ENCODE results near the gene SLC25A6.
"Not testable (repeated sequence)": the region's sequence is repeated elsewhere in the genome, so short reads cannot be mapped to it uniquely, and the experiment has no call there.

Gene SLC25A6

DNA sequence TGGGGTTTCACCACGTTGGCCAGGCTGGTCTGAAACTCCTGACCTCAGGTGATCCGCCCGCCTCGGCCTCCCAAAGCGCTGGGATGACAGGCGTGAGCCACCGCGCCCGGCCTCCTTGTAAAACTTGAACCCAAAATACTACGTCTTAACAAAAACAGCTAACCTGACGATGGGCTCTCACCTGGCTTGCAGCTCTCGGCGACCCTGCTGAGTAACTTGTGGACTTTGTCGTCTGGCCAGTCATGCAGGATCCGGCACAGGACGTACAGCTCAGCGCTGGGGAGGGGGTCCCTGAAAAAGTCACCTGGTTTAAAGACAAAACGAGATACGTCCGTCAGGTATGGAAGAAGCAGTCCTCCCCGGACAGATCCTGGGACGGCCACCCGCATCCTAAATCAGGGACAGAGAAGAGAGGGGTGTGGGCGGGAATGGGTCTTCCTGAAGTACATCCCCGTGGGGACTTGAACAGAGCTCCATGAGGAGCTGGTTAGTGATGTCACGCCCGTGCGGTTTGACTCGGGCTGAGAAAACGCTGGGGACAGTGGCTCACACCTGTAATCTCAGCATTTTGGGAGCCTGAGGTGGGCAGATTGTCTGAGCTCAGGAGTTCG is 20.7 kb upstream of the SLC25A6 start:
- Histone ChIP-seq H3K36me3 (ENCODE audit: control insufficient read depth, insufficient read depth, low read length) (peaks cover 26% of the 10 kb centered on the region), H3K27ac (ENCODE audit: insufficient read depth, low read depth, low read length, poor library complexity, severe bottlenecking) (no peak overlapping the region)
- WGBS, 2 experiments, result 91 to 92% methylated on average over 31 of the region's 31 CpGs

DNA sequence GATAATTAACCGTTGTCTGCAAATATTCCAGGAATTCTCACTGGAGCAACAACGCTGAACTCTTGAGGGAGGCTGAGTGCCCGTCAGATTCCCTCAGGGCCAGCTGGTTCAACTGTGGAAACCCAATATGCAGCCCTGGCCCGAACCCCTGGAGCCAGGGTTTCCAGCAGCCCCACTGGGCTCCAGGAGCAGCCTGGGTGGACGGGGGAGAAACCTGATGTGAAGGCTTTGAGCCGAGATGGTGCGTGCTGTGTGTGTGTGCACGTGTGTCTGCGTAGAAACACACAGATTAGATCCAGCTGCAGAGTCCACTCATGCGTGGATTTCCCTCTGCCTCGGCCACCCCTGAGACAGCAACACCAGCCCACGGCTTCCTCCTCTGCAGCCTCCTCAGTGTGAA is 19.4 kb upstream of the SLC25A6 start:
- Histone ChIP-seq H3K9me3 (ENCODE audit: control insufficient read depth, low read length) (no peaks in the 10 kb centered on the region), H3K36me3 (ENCODE audit: control insufficient read depth, insufficient read depth, low read length) (peaks cover 29% of the 10 kb centered on the region), H3K4me1 (ENCODE audit: control insufficient read depth, insufficient read depth, low read length) (no peaks in the 10 kb centered on the region), H3K4me3 (ENCODE audit: insufficient read depth, low read depth, low read length) (no peak overlapping the region), H3K27me3 (ENCODE audit: control insufficient read depth, insufficient read depth, low read length, poor library complexity, severe bottlenecking) (no peaks in the 10 kb centered on the region), H3K27ac (ENCODE audit: insufficient read depth, low read depth, low read length, poor library complexity, severe bottlenecking) (no peak overlapping the region)
- 93 to 94% methylated on average over 12 of the region's 12 CpGs for WGBS, 2 experiments

More for the DNA sequence above, 20.7 kb upstream of the SLC25A6 start:
- no peaks in the 10 kb centered on the region for H3K4me1 ChIP-seq (ENCODE audit: control insufficient read depth, insufficient read depth, low read length)
- no peak overlapping the region for H3K4me3 ChIP-seq (ENCODE audit: insufficient read depth, low read depth, low read length)
- no peaks in the 10 kb centered on the region for H3K27me3 ChIP-seq (ENCODE audit: control insufficient read depth, insufficient read depth, low read length, poor library complexity, severe bottlenecking)
- H3K9me3 ChIP-seq (ENCODE audit: control insufficient read depth, low read length), result no peaks in the 10 kb centered on the region

DNA sequence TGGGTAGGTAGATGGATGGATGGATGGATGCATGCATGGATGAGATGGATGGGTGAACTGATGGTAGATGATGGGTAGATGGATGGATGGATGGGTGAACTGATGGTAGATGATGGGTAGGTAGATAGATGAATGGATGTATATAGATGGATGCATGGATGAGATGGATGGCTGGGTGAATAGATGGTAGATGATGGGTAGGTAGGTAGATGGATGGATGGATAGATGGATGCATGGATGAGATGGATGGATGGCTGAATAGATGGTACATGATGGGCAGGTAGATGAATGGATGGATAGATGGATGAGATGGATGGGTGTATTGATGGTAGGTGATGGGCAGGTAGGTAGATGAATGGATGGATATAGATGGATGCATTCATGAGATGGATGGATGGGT is 15.1 kb upstream of the SLC25A6 start:
- no peaks in the 10 kb centered on the region for H3K4me1 ChIP-seq (ENCODE audit: control insufficient read depth, insufficient read depth, low read length)
- peaks cover 50% of the 10 kb centered on the region for H3K36me3 ChIP-seq (ENCODE audit: control insufficient read depth, insufficient read depth, low read length)
- H3K27ac ChIP-seq (ENCODE audit: insufficient read depth, low read depth, low read length, poor library complexity, severe bottlenecking), result no peak overlapping the region
- no peaks in the 10 kb centered on the region for H3K27me3 ChIP-seq (ENCODE audit: control insufficient read depth, insufficient read depth, low read length, poor library complexity, severe bottlenecking)
- no peaks in the 10 kb centered on the region for H3K9me3 ChIP-seq (ENCODE audit: control insufficient read depth, low read length)
- H3K4me3 ChIP-seq (ENCODE audit: insufficient read depth, low read depth, low read length), result no peak overlapping the region

DNA sequence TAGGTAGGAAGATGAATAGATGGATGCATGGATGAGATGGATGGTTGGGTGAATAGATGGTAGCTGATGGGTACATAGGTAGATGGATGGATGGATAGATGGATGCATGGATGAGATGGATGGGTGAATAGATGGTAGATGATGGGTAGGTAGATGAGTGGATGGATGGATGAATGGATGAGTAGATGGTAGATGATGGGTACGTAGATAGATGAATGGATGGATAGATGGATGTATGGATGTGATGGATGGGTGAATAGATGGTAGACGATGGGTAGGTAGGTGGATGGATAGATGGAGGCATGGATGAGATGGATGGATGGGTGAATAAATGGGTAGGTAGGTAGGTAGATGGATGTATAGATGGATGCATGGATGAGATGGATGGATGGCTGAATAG is 13.9 kb upstream of the SLC25A6 start:
- H3K4me1 ChIP-seq (ENCODE audit: control insufficient read depth, insufficient read depth, low read length); H3K9me3 ChIP-seq (ENCODE audit: control insufficient read depth, low read length); H3K27me3 ChIP-seq (ENCODE audit: control insufficient read depth, insufficient read depth, low read length, poor library complexity, severe bottlenecking); H3K27ac ChIP-seq (ENCODE audit: insufficient read depth, low read depth, low read length, poor library complexity, severe bottlenecking); H3K4me3 ChIP-seq (ENCODE audit: insufficient read depth, low read depth, low read length): not testable (repeated sequence)
- WGBS, 2 experiments, result 93 to 97% methylated on average over 2 of the region's 2 CpGs
- H3K36me3 ChIP-seq (ENCODE audit: control insufficient read depth, insufficient read depth, low read length), result peaks cover 53% of the 10 kb centered on the region

DNA sequence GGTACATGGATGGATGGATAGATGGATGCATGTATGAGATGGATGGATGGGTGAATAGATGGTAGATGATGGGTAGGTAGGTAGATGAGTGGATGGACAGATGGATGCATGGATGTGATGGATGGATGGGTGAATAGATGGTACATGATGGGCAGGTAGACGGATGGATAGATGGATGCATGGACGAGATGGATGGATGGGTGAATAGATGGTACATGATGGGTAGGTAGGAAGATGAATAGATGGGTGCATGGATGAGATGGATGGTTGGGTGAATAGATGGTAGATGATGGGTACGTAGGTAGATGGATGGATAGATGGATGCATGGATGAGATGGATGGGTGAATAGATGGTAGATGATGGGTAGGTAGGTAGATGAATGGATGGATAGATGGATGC is 12.0 kb upstream of the SLC25A6 start:
- not testable (repeated sequence) for H3K27me3 ChIP-seq (ENCODE audit: control insufficient read depth, insufficient read depth, low read length, poor library complexity, severe bottlenecking); H3K4me1 ChIP-seq (ENCODE audit: control insufficient read depth, insufficient read depth, low read length); H3K9me3 ChIP-seq (ENCODE audit: control insufficient read depth, low read length); H3K4me3 ChIP-seq (ENCODE audit: insufficient read depth, low read depth, low read length); H3K27ac ChIP-seq (ENCODE audit: insufficient read depth, low read depth, low read length, poor library complexity, severe bottlenecking)
- H3K36me3 ChIP-seq (ENCODE audit: control insufficient read depth, insufficient read depth, low read length), result peaks cover 56% of the 10 kb centered on the region
- WGBS, 2 experiments, result 93 to 94% methylated on average over 3 of the region's 3 CpGs

DNA sequence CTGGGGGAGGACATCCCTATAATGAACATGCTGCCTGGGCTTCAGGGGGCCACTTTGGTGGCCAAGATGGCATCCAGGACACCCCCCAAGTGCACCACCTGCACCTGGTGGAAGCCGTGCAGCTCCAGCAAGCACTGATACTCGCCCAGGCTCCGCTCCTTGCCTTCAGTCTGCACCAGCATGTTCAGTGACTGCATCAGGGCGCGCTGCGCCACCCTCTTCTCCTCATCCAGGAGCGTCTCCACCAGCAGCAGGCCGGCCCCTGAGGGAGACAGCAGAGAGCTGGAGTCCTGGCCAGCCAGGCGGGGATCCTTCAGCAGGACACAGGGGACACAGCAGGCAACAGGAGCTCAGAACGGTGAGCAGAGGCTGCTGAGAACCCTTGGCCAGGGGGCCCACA is 11.3 kb upstream of the SLC25A6 start:
- Histone ChIP-seq H3K36me3 (ENCODE audit: control insufficient read depth, insufficient read depth, low read length) (peaks cover 56% of the 10 kb centered on the region), H3K4me1 (ENCODE audit: control insufficient read depth, insufficient read depth, low read length) (no peaks in the 10 kb centered on the region), H3K27me3 (ENCODE audit: control insufficient read depth, insufficient read depth, low read length, poor library complexity, severe bottlenecking) (no peaks in the 10 kb centered on the region), H3K4me3 (ENCODE audit: insufficient read depth, low read depth, low read length) (no peak overlapping the region), H3K9me3 (ENCODE audit: control insufficient read depth, low read length) (no peaks in the 10 kb centered on the region), H3K27ac (ENCODE audit: insufficient read depth, low read depth, low read length, poor library complexity, severe bottlenecking) (no peak overlapping the region)
- 96 to 97% methylated on average over 10 of the region's 10 CpGs for WGBS, 2 experiments

DNA sequence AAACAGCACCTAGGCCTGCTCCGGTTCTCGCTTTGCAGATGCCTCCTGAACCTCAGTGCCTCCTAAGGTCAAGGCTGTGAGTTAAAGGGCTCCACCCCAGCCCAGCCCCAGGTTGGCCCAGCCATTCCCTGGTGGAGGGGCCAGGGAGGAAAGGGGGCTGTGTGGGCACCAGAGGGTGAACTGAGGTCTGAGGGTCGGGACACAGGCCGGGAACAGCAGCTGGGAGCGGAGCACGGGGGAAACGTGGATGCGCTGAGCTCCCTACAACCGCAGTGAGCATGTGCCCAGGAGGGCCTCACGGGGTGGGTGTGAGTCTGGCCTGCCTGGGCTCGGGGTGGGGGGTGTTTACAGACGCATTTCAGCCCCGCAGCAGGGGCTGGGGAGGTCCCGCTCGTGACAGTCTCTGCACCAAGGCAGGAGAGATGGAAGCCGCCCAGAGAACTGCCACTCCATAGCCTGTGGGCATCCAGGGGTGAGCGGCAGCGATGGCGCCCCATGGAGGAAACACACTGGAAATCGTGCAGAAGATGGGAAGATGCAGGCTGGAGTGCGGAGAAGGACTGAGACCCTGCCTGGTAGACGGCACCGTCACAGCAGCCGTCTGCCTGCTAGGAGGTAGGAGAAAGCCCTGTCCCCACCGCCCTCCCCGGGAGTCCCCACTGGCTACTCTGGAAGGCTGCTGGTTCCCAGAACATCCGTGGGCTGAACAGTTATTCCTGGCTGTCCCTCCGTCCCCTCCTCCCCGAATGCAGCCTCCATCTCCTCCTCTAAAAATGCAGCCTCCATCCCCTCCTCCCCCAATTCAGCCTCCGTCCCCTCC is 9.9 kb upstream of the SLC25A6 start:
- H3K9me3 ChIP-seq (ENCODE audit: control insufficient read depth, low read length), result no peaks in the 10 kb centered on the region
- H3K27ac ChIP-seq (ENCODE audit: insufficient read depth, low read depth, low read length, poor library complexity, severe bottlenecking), result no peak overlapping the region
- H3K4me1 ChIP-seq (ENCODE audit: control insufficient read depth, insufficient read depth, low read length), result no peaks in the 10 kb centered on the region
- no peak overlapping the region for H3K4me3 ChIP-seq (ENCODE audit: insufficient read depth, low read depth, low read length)
- peaks cover 44% of the 10 kb centered on the region for H3K36me3 ChIP-seq (ENCODE audit: control insufficient read depth, insufficient read depth, low read length)
- no peaks in the 10 kb centered on the region for H3K27me3 ChIP-seq (ENCODE audit: control insufficient read depth, insufficient read depth, low read length, poor library complexity, severe bottlenecking)
- WGBS, 2 experiments, result 94 to 95% methylated on average over 30 of the region's 30 CpGs

DNA sequence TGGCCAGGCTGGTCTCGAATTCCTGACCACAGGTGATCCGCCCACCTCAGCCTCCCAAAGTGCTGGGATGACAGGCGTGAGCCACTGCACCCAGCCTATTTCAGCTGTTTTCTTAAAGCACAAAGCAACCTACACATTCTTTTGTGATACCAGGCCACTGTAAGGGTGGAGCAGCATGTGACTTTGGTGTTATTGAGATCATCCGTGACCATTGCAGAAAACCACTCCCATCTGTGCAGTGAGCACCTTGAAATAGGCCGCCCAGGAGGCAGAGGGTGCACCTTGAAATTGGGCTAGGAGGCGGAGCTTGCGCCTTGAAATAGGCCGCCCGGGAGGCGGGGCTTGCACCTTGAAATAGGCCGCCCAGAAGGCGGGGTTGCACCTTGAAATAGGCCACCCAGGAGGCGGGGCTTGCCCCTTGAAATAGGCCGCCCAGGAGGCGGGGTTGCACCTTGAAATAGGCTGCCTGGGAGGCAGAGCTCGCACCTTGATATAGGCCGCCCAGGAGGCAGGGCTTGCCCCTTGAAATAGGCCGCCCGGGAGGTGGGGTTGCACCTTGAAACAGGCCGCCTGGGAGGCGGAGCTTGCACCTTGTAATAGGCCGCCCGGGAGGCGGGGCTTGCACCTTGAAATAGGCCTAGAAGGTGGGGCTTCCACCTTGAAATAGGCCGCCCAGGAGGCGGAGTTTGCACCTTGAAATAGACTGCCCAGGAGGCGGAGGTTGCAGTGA is 9.0 kb upstream of the SLC25A6 start:
- H3K4me1 ChIP-seq (ENCODE audit: control insufficient read depth, insufficient read depth, low read length), result no peaks in the 10 kb centered on the region
- H3K4me3 ChIP-seq (ENCODE audit: insufficient read depth, low read depth, low read length), result no peak overlapping the region
- peak overlapping the region; percentile 26 for H3K27ac ChIP-seq (ENCODE audit: insufficient read depth, low read depth, low read length, poor library complexity, severe bottlenecking)
- WGBS, 2 experiments, result 88 to 90% methylated on average over 27 of the region's 27 CpGs
- peaks cover 41% of the 10 kb centered on the region for H3K36me3 ChIP-seq (ENCODE audit: control insufficient read depth, insufficient read depth, low read length)
- no peaks in the 10 kb centered on the region for H3K27me3 ChIP-seq (ENCODE audit: control insufficient read depth, insufficient read depth, low read length, poor library complexity, severe bottlenecking)
- no peaks in the 10 kb centered on the region for H3K9me3 ChIP-seq (ENCODE audit: control insufficient read depth, low read length)

DNA sequence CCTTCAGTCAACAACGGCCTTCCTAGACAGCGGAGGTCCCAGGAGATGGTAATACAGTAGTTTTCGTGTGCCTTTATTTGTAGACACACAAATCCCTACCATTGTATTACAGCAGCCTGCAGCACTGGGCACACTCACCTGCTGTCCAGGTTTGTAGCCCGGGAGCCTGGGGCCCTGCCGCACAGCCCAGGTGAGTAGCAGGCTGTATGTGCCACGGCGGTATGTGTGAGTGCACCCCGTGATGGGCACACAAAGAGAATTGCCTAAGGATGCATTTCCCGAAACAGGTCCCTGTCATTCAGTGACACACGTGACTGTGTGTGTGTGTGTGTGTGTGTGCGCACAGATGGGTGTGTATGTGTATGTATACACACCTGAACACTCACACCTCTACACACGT is 8.1 kb upstream of the SLC25A6 start:
- no peak overlapping the region for H3K4me3 ChIP-seq (ENCODE audit: insufficient read depth, low read depth, low read length)
- peaks cover 33% of the 10 kb centered on the region for H3K36me3 ChIP-seq (ENCODE audit: control insufficient read depth, insufficient read depth, low read length)
- no peak overlapping the region for H3K27ac ChIP-seq (ENCODE audit: insufficient read depth, low read depth, low read length, poor library complexity, severe bottlenecking)
- WGBS, 2 experiments, result 96 to 99% methylated on average over 10 to 11 of the region's 12 CpGs
- no peaks in the 10 kb centered on the region for H3K9me3 ChIP-seq (ENCODE audit: control insufficient read depth, low read length)
- no peaks in the 10 kb centered on the region for H3K27me3 ChIP-seq (ENCODE audit: control insufficient read depth, insufficient read depth, low read length, poor library complexity, severe bottlenecking)
- H3K4me1 ChIP-seq (ENCODE audit: control insufficient read depth, insufficient read depth, low read length), result no peaks in the 10 kb centered on the region
